ENCODE results near the gene NISCH.

NISCH gene

GRCh38 chr3:52469001-52469400 is 13.6 kb downstream of the NISCH start:
- H3K9ac ChIP-seq (ENCODE audit: low read length): no peak overlapping the region
- no peak overlapping the region for H3K27ac ChIP-seq (ENCODE audit: low read length)
- no peaks in the 10 kb centered on the region for H3K79me2 ChIP-seq (ENCODE audit: low read length)
- no peak overlapping the region for H3K4me3 ChIP-seq (ENCODE audit: low read length)
- no peaks in the 10 kb centered on the region for H3K9me3 ChIP-seq (replicated peaks; ENCODE audit: insufficient read depth, low read length)
- no peaks in the 10 kb centered on the region for H3K36me3 ChIP-seq (replicated peaks; ENCODE audit: insufficient read depth, low read length)
- no peak overlapping the region for H2AFZ ChIP-seq (ENCODE audit: low read length)
- no peaks in the 10 kb centered on the region for H3K27me3 ChIP-seq (replicated peaks; ENCODE audit: insufficient read depth, low read length)
- H4K20me1 ChIP-seq (ENCODE audit: insufficient read depth, low read length): no peaks in the 10 kb centered on the region
- no peak for TF ChIP-seq EZH2phosphoT487 (IDR thresholded peaks at IDR 0.05; ENCODE audit: low read length)
- TF ChIP-seq, protein P1, sequence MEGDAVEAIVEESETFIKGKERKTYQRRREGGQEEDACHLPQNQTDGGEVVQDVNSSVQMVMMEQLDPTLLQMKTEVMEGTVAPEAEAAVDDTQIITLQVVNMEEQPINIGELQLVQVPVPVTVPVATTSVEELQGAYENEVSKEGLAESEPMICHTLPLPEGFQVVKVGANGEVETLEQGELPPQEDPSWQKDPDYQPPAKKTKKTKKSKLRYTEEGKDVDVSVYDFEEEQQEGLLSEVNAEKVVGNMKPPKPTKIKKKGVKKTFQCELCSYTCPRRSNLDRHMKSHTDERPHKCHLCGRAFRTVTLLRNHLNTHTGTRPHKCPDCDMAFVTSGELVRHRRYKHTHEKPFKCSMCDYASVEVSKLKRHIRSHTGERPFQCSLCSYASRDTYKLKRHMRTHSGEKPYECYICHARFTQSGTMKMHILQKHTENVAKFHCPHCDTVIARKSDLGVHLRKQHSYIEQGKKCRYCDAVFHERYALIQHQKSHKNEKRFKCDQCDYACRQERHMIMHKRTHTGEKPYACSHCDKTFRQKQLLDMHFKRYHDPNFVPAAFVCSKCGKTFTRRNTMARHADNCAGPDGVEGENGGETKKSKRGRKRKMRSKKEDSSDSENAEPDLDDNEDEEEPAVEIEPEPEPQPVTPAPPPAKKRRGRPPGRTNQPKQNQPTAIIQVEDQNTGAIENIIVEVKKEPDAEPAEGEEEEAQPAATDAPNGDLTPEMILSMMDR (IDR thresholded peaks at IDR 0.05; ENCODE audit: low read length): no peak
- no peak for TF ChIP-seq EZH2 (optimal IDR thresholded peaks at IDR 0.05; ENCODE audit: low read depth, low read length)
- H3K4me1 ChIP-seq (ENCODE audit: low read length): no peaks in the 10 kb centered on the region
- no peak overlapping the region for H3K4me2 ChIP-seq (ENCODE audit: low read depth, low read length)
- DNase-seq: no peak
- no peaks in the 10 kb centered on the region for H3K9me2 ChIP-seq (replicated peaks; ENCODE audit: insufficient read depth, low read length)
- H3F3A ChIP-seq (ENCODE audit: insufficient read depth, low read length): no peaks in the 10 kb centered on the region

GRCh38 chr3:52470920-52471319 is 15.5 kb downstream of the NISCH start:
- no peaks in the 10 kb centered on the region for H3K79me2 ChIP-seq (ENCODE audit: low read length)
- TF ChIP-seq, protein P1 (IDR thresholded peaks at IDR 0.05; ENCODE audit: low read length): no peak
- TF ChIP-seq EZH2phosphoT487 (IDR thresholded peaks at IDR 0.05; ENCODE audit: low read length): no peak
- no peak for TF ChIP-seq EZH2 (optimal IDR thresholded peaks at IDR 0.05; ENCODE audit: low read depth, low read length)
- no peak overlapping the region for H3K27ac ChIP-seq (ENCODE audit: low read length)
- H3K9ac ChIP-seq (ENCODE audit: low read length): no peak overlapping the region
- no peaks in the 10 kb centered on the region for H3K4me1 ChIP-seq (ENCODE audit: low read length)
- H3K4me2 ChIP-seq (ENCODE audit: low read depth, low read length): no peak overlapping the region
- no peak overlapping the region for H2AFZ ChIP-seq (ENCODE audit: low read length)
- H3K36me3 ChIP-seq (replicated peaks; ENCODE audit: insufficient read depth, low read length): no peaks in the 10 kb centered on the region
- no peak overlapping the region for H3K4me3 ChIP-seq (ENCODE audit: low read length)
- no peaks in the 10 kb centered on the region for H3K9me2 ChIP-seq (replicated peaks; ENCODE audit: insufficient read depth, low read length)
- no peaks in the 10 kb centered on the region for H4K20me1 ChIP-seq (ENCODE audit: insufficient read depth, low read length)
- DNase-seq: no peak
- H3K9me3 ChIP-seq (replicated peaks; ENCODE audit: insufficient read depth, low read length): no peaks in the 10 kb centered on the region
- H3K27me3 ChIP-seq (replicated peaks; ENCODE audit: insufficient read depth, low read length): no peaks in the 10 kb centered on the region
- H3F3A ChIP-seq (ENCODE audit: insufficient read depth, low read length): no peaks in the 10 kb centered on the region

GRCh38 chr3:52471371-52472238 is 16.2 kb downstream of the NISCH start:
- H3K36me3 ChIP-seq (replicated peaks; ENCODE audit: insufficient read depth, low read length): no peaks in the 10 kb centered on the region
- H3K4me2 ChIP-seq (ENCODE audit: low read depth, low read length): no peak overlapping the region
- DNase-seq: peak; percentile 37

More at GRCh38 chr3:52471371-52472238, 16.2 kb downstream of the NISCH start:
- Histone ChIP-seq H3K9ac (ENCODE audit: low read length) (no peak overlapping the region), H3K79me2 (ENCODE audit: low read length) (no peaks in the 10 kb centered on the region), H3F3A (ENCODE audit: insufficient read depth, low read length) (no peaks in the 10 kb centered on the region), H3K4me3 (ENCODE audit: low read length) (no peak overlapping the region), H3K9me2 (replicated peaks; ENCODE audit: insufficient read depth, low read length) (no peaks in the 10 kb centered on the region), H3K27ac (ENCODE audit: low read length) (no peak overlapping the region), H4K20me1 (ENCODE audit: insufficient read depth, low read length) (no peaks in the 10 kb centered on the region), H3K27me3 (replicated peaks; ENCODE audit: insufficient read depth, low read length) (no peaks in the 10 kb centered on the region), H2AFZ (ENCODE audit: low read length) (no peak overlapping the region), H3K4me1 (ENCODE audit: low read length) (no peaks in the 10 kb centered on the region), H3K9me3 (replicated peaks; ENCODE audit: insufficient read depth, low read length) (no peaks in the 10 kb centered on the region)
- TF ChIP-seq, protein P1 (IDR thresholded peaks at IDR 0.05; ENCODE audit: low read length): peak; percentile 70
- no peak for TF ChIP-seq EZH2 (optimal IDR thresholded peaks at IDR 0.05; ENCODE audit: low read depth, low read length)

Measured in MM.1S (cell line).